PFSK-1 (cell line): Measurements from ENCODE around the gene TIMP4.

Experiments used
- FOXP2 ChIP-seq: optimal IDR thresholded peaks from 2 replicates; pipeline ENCODE3; 2011; ENCODE audit warnings: borderline replicate concordance, control low read depth, inconsistent platforms; ENCODE audit not compliant: insufficient read depth; ENCODE audit errors: extremely low read length, extremely low read depth
- POLR2AphosphoS5 ChIP-seq: IDR thresholded peaks from 2 replicates; pipeline ENCODE4 v1.6.1; 2012; ENCODE audit warnings: low read depth, mild to moderate bottlenecking, control low read depth, low read length, moderate library complexity
- REST ChIP-seq, 2 experiments: IDR thresholded peaks; 2 replicates each; pipeline versions ENCODE4 v1.6.1 to v1.8.0; 2011 to 2012; ENCODE audit warnings: low read depth in 2 of 2, low read length in 2 of 2, control low read depth in 1 of 2, inconsistent platforms in 1 of 2, mild to moderate bottlenecking in 1 of 2, moderate library complexity in 1 of 2; ENCODE audit not compliant: insufficient read depth in 1 of 2
- SIN3A ChIP-seq: IDR thresholded peaks from 2 replicates; pipeline ENCODE4 v1.6.1; 2012; ENCODE audit warnings: mild to moderate bottlenecking, low read length, moderate library complexity, borderline replicate concordance; ENCODE audit not compliant: insufficient read depth
- TAF1 ChIP-seq: IDR thresholded peaks from 2 replicates; pipeline ENCODE4 v1.6.1; 2012; ENCODE audit warnings: low read length, control low read depth, borderline replicate concordance; ENCODE audit not compliant: insufficient read depth

Gene TIMP4

GRCh38 chr3:12115849-12116248 lies 42.9 kb downstream of the TIMP4 start:
- TF ChIP-seq POLR2AphosphoS5: no peak
- TF ChIP-seq FOXP2: no peak
- TF ChIP-seq SIN3A: no peak
- TF ChIP-seq REST (IDR thresholded peaks at IDR 0.05; ENCODE audit: insufficient read depth in 1 of 2, low read depth in 2 of 2, low read length in 2 of 2): no peak
- no peak for TF ChIP-seq TAF1

- TF ChIP-seq REST (IDR thresholded peaks at IDR 0.05; ENCODE audit: insufficient read depth in 1 of 2, low read depth in 2 of 2, low read length in 2 of 2) (no peak), TAF1 (no peak), POLR2AphosphoS5 (no peak), SIN3A (no peak), FOXP2 (no peak)
These were observed 43.6 kb downstream of the TIMP4 start for GRCh38 chr3:12115104-12115503.

- TF ChIP-seq REST (IDR thresholded peaks at IDR 0.05; ENCODE audit: insufficient read depth in 1 of 2, low read depth in 2 of 2, low read length in 2 of 2): no peak
- no peak for TF ChIP-seq TAF1
These were observed 44.5 kb downstream of the TIMP4 start for GRCh38 chr3:12114251-12114650.

- no peak for TF ChIP-seq TAF1
- no peak for TF ChIP-seq FOXP2
- TF ChIP-seq REST (IDR thresholded peaks at IDR 0.05; ENCODE audit: insufficient read depth in 1 of 2, low read depth in 2 of 2, low read length in 2 of 2): no peak
- no peak for TF ChIP-seq POLR2AphosphoS5
These were observed 51.5 kb downstream of the TIMP4 start for GRCh38 chr3:12107071-12107713.
